K562 (cell line): ENCODE results near the gene TBP. TPM values are rescaled to one million over a fixed set of nuclear protein-coding genes. Genes with fewer than 3 reads are reported as not detected.
A peak's percentile ranks its signal among the peaks of the same experiment; 100 is the strongest.

ENCODE experiments used
- ATAC-seq: fragments of 200-7000 bp; cut with Tn5 transposase; 3 replicates; pipeline ENCODE4 v1.9.1; 2020; ENCODE audit warnings: moderate library complexity
- BruUV-seq: library from RNA; stranded (reverse); fragments of 400-500 nt; replicated peaks from 2 replicates; lab custom pipeline; 2021; lab: Mats Ljungman, UMichigan
- CTCF ChIA-PET: fragments of 300-600 bp; formaldehyde crosslinking; extraction: SDS; loops from one replicate; lab custom pipeline; 2021; ENCODE audit warnings: low intra/inter-chr PET ratio; lab: Yijun Ruan, JAX
- POLR2A ChIA-PET: fragments of 300-600, 350-650 bp; sonication (Branson Sonifier 250); formaldehyde crosslinking; extraction: SDS; loops from one replicate; lab custom pipeline; 2021; ENCODE audit warnings: antibody characterized with exemption, inconsistent platforms; lab: Yijun Ruan, JAX
- DNase-seq, 4 experiments: peaks; one replicate each; pipeline versions ENCODE4 v3.0.0 to v3.0.0-alpha.2; 2011 to 2018; ENCODE audit warnings: low spot score in 3 of 4, mixed read lengths in 3 of 4; ENCODE audit errors: extremely low read depth in 1 of 4
- FAIRE-seq: peaks from 2 replicates; lab custom pipeline; 2011; peaks lifted over from hg19 to GRCh38; lab: Jason Lieb, UNC
- H2AFZ ChIP-seq: 2 replicates; pipeline ENCODE4 v1.6.0; 2011; ENCODE audit warnings: low read depth, low read length, control low read depth, inconsistent platforms
- H3K27ac ChIP-seq: fragments of 200-600 bp; 3 replicates; pipeline ENCODE4 v1.8.0; 2011; ENCODE audit warnings: low read depth, mild to moderate bottlenecking, control low read depth, inconsistent platforms, low read length, moderate library complexity, mixed read lengths; ENCODE audit errors: extremely low read depth
- H3K27me3 ChIP-seq, 2 experiments: fragments of 300-600 bp in 1 of 2; 2 replicates in 1 of 2; 3 replicates in 1 of 2; pipeline versions ENCODE4 v1.6.0 to v1.8.0; 2011; ENCODE audit warnings: inconsistent platforms in 2 of 2, low read length in 2 of 2, mild to moderate bottlenecking in 1 of 2, mixed read lengths in 1 of 2, moderate library complexity in 1 of 2; ENCODE audit not compliant: control insufficient read depth in 2 of 2, insufficient read depth in 2 of 2
- H3K36me3 ChIP-seq: fragments of 300-600 bp; 3 replicates; pipeline ENCODE4 v1.8.0; 2011; ENCODE audit warnings: mild to moderate bottlenecking, low read length, inconsistent platforms; ENCODE audit not compliant: control insufficient read depth, insufficient read depth
- H3K4me1 ChIP-seq, 2 experiments: fragments of 200-600 bp in 1 of 2; replicated peaks in 1 of 2; 2 replicates in 1 of 2; 3 replicates in 1 of 2; pipeline versions ENCODE4 v1.5.1 to v1.8.0; 2011; ENCODE audit warnings: inconsistent platforms in 2 of 2, low read length in 2 of 2, mild to moderate bottlenecking in 1 of 2, mixed read lengths in 1 of 2, moderate library complexity in 1 of 2; ENCODE audit not compliant: control insufficient read depth in 2 of 2, insufficient read depth in 2 of 2
- H3K4me2 ChIP-seq: 2 replicates; pipeline ENCODE4 v1.6.1; 2011; ENCODE audit warnings: low read length, control low read depth, inconsistent platforms, mixed read lengths; ENCODE audit not compliant: insufficient read depth
- H3K4me3 ChIP-seq: fragments of 200-600 bp; sonication (generic), shearing (Covaris generic); 2 replicates; pipeline ENCODE4 v1.5.1; 2016; ENCODE audit warnings: control low read depth, inconsistent platforms
- H3K79me2 ChIP-seq: fragments of 200-600 bp; 3 replicates; pipeline ENCODE4 v1.8.0; 2011; ENCODE audit warnings: low read length, inconsistent platforms; ENCODE audit not compliant: control insufficient read depth, insufficient read depth
- H3K9ac ChIP-seq, 2 experiments: 2 replicates each; pipeline versions ENCODE4 v1.6.0 to v1.6.1; 2011; ENCODE audit warnings: low read depth in 2 of 2, low read length in 2 of 2, control low read depth in 1 of 2, inconsistent platforms in 1 of 2, mild to moderate bottlenecking in 1 of 2, mixed read lengths in 1 of 2; ENCODE audit not compliant: insufficient read depth in 1 of 2
- H3K9me1 ChIP-seq: one replicate; pipeline ENCODE4 v1.6.0; 2011; ENCODE audit warnings: inconsistent platforms, mild to moderate bottlenecking, low read length, moderate library complexity; ENCODE audit not compliant: control insufficient read depth, insufficient read depth
- H3K9me3 ChIP-seq: replicated peaks from 2 replicates; pipeline ENCODE4 v1.5.1; 2011; ENCODE audit warnings: low read depth, low read length, inconsistent platforms; ENCODE audit not compliant: control insufficient read depth, insufficient read depth
- H4K20me1 ChIP-seq: replicated peaks from 2 replicates; pipeline ENCODE4 v1.6.1; 2011; ENCODE audit warnings: low read length, inconsistent platforms, mixed read lengths; ENCODE audit not compliant: control insufficient read depth, insufficient read depth
- AFF1 ChIP-seq, 2 experiments: fragments of 450-650 bp; IDR thresholded peaks; 2 replicates each; pipeline ENCODE4 v1.6.1; 2018; ENCODE audit warnings: mild to moderate bottlenecking in 2 of 2, low read depth in 1 of 2; ENCODE audit not compliant: partially characterized antibody in 2 of 2
- CBX2 ChIP-seq: fragments of 200-600 bp; sonication (generic); IDR thresholded peaks from one replicate; pipeline ENCODE4 v1.6.1; 2012; ENCODE audit warnings: mild to moderate bottlenecking, low read length, inconsistent platforms; ENCODE audit not compliant: insufficient read depth, poor library complexity, severe bottlenecking
- CHD2 ChIP-seq: IDR thresholded peaks from 2 replicates; pipeline ENCODE4 v1.6.1; 2011; ENCODE audit warnings: low read depth, low read length
- ELK3 ChIP-seq: fragments of 450-650 bp; formaldehyde crosslinking; IDR thresholded peaks from 2 replicates; pipeline ENCODE4 v1.4.0; 2020; ENCODE audit warnings: mild to moderate bottlenecking
- FOSL1 ChIP-seq: fragments of 200-800 bp; sonication (Bioruptor generic); conservative IDR thresholded peaks from 2 replicates; pipeline ENCODE4 v1.6.1; 2016; ENCODE audit warnings: missing genetic modification characterization, missing compliant biosample characterization
- HNRNPUL1 ChIP-seq: fragments of 200-400 bp; formaldehyde crosslinking; IDR thresholded peaks from 2 replicates; pipeline ENCODE4 v1.6.1; 2017; ENCODE audit warnings: low read length
- L3MBTL2 ChIP-seq: fragments of 450-650 bp; IDR thresholded peaks from 2 replicates; pipeline ENCODE4 v1.6.1; 2016; ENCODE audit warnings: mild to moderate bottlenecking, moderate library complexity
- MYNN ChIP-seq, 2 experiments: sonication (generic); formaldehyde crosslinking in 1 of 2; IDR thresholded peaks; 2 replicates each; pipeline versions ENCODE4 v1.5.0 to v1.6.1; 2016 to 2020; ENCODE audit warnings: antibody characterized with exemption in 1 of 2, missing genetic modification reagents in 1 of 2
- PML ChIP-seq: IDR thresholded peaks from 2 replicates; pipeline ENCODE4 v1.6.1; 2012; ENCODE audit warnings: low read length, inconsistent platforms
- POLR2A ChIP-seq: fragments of 450-650 bp; conservative IDR thresholded peaks from 2 replicates; pipeline ENCODE4 v1.6.1; 2016
- POLR2AphosphoS5 ChIP-seq: IDR thresholded peaks from 2 replicates; pipeline ENCODE4 v1.6.1; 2011; ENCODE audit warnings: mild to moderate bottlenecking, low read depth, low read length, moderate library complexity; ENCODE audit not compliant: control insufficient read depth, insufficient read depth
- POLR2B ChIP-seq: fragments of 450-650 bp; IDR thresholded peaks from 2 replicates; pipeline ENCODE4 v1.6.1; 2018; ENCODE audit warnings: low read depth; ENCODE audit not compliant: partially characterized antibody
- SMARCE1 ChIP-seq: fragments of 450-650 bp; IDR thresholded peaks from 2 replicates; pipeline ENCODE4 v1.7.1; 2016; ENCODE audit warnings: mild to moderate bottlenecking
- SUPT5H ChIP-seq: fragments of 450-650 bp; IDR thresholded peaks from 2 replicates; pipeline ENCODE4 v1.6.1; 2016
- TRIM28 ChIP-seq: fragments of 450-650 bp; IDR thresholded peaks from 2 replicates; pipeline ENCODE4 v1.6.1; 2017
- ZKSCAN1 ChIP-seq: fragments of 150-350 bp; IDR thresholded peaks from 2 replicates; pipeline ENCODE4 v1.6.1; 2016; ENCODE audit warnings: low read depth, low read length
- WGBS: fragments of 100-300 bp; shearing (Covaris generic); methylation state at CpG from one replicate; pipeline ENCODE4 v1.1.6; 2016; ENCODE audit warnings: low coverage, mixed read lengths; ENCODE audit not compliant: insufficient coverage; ENCODE audit errors: missing lambda C conversion rate; 5-methylcytosine and 5-hydroxymethylcytosine counted together
- in situ Hi-C: fragments of 300-500 bp; cut with MboI; formaldehyde crosslinking; loops from 4 replicates; pipeline ENCODE4 v1.15.0; 2018; ENCODE audit warnings: inconsistent platforms, mixed read lengths
- intact Hi-C: fragments of 100-400 bp; cut with micrococcal nuclease; formaldehyde crosslinking; loops from 2 replicates; pipeline ENCODE4 v1.14.2; 2022
- polyA plus RNA-seq, 8 experiments: library from polyadenylated mRNA; depleted of rRNA in 4 of 8; stranded (reverse) in 5 of 8; unstranded in 3 of 8; fragments of >200 nt; fragmentation: Nextera tagmentation in 2 of 8; fragmentation: Illumina TruSeq in 1 of 8; extraction: Ambion mirVana in 2 of 8; extraction: Trizol in 1 of 8; gene quantifications; 2 replicates each; pipeline versions ENCODE4 v1.2.1 to v1.2.3, GENCODE V29; 2011 to 2014; ENCODE audit warnings: inconsistent platforms in 1 of 8, missing spikeins in 1 of 8
- total RNA-seq, 7 experiments: library from RNA; depleted of rRNA in 6 of 7; stranded (reverse); fragments of >200 nt in 6 of 7; fragmentation: Illumina TruSeq in 2 of 7; extraction: Trizol in 2 of 7; gene quantifications; 2 replicates each; pipeline versions ENCODE4 v1.2.1 to v1.2.3, GENCODE V29; 2011 to 2021; ENCODE audit warnings: low replicate concordance in 1 of 7

The TBP gene
- total and polyA plus RNA-seq, 9 of the 15 experiments (the other 6 are each of a cell fraction or from before 2014, with no cell fraction given), result 28.5 to 86.1 (median 39.5) TPM

GRCh38 chr6:170532867-170533488, 21.2 kb upstream of the TBP start (continued):
- TF ChIP-seq ELK3 (CRISPR knock-in tag), result no peak
- TF ChIP-seq ZKSCAN1, result no peak

- no peak for DNase-seq
- TF ChIP-seq MYNN (IDR thresholded peaks at IDR 0.05) (0 out of 2 replicates have a peak, but pooled peaks have one; percentile 20), MYNN (CRISPR knock-in tag; IDR thresholded peaks at IDR 0.05) (no peak), SUPT5H (peak; percentile 37; the same call in 1 of the 2 replicates), CHD2 (no peak), PML (0 out of 2 replicates have a peak, but pooled peaks have one; percentile 17), POLR2AphosphoS5 (peak; percentile 42; the same call in 1 of the 2 replicates), TRIM28 (no peak), AFF1 (IDR thresholded peaks at IDR 0.05; ENCODE audit: low read depth in 1 of 2, partially characterized antibody in 2 of 2) (no peak), SMARCE1 (no peak), FOSL1 (tag) (no peak), POLR2A (peak; percentile 67), L3MBTL2 (no peak), POLR2B (peak; percentile 72), HNRNPUL1 (0 out of 2 replicates have a peak, but pooled peaks have one; percentile 54), CBX2 (no peak)
- TF ChIP-seq, all 486 proteins: peak for 7
- BruUV-seq, result no TSS peak
- Histone ChIP-seq H3K36me3 (peaks cover 61% of the 10 kb centered on the region), H3K27ac (no peak overlapping the region), H3K9me3 (no peaks in the 10 kb centered on the region), H3K79me2 (0 out of 3 replicates have a peak, but pooled peaks cover 3% of the 10 kb centered on the region), H2AFZ (no peak overlapping the region), H3K27me3 (no peaks in the 10 kb centered on the region), H3K4me2 (no peak overlapping the region), H3K9ac (no peak overlapping the region), H3K9me1 (no peaks in the 10 kb centered on the region), H4K20me1 (peaks cover 22% of the 10 kb centered on the region; the same call in 1 of the 2 replicates), H3K4me3 (no peak overlapping the region), H3K4me1 (no peaks in the 10 kb centered on the region)
- ATAC-seq, result peak; percentile 25
- FAIRE-seq, result no peak
- intact Hi-C loops (loop anchor here (5.0 kb wide), 1 partner anchor 1576 kb away; no protein-coding TSS in a partner anchor), in situ Hi-C loops (no loop called here)
- ChIA-PET POLR2A (no interaction called here), CTCF (interaction anchor here (0.6 kb wide), 1 partner anchor 1385 kb away, joined by 3 read pairs; no protein-coding TSS in a partner anchor)
- WGBS, result 96% methylated on average over 2 of the region's 2 CpGs
Measured at GRCh38 chr6:170533792-170534191, 20.4 kb upstream of the TBP start.
